ENCODE measurements around the gene PMF1.

Gene PMF1

DNA sequence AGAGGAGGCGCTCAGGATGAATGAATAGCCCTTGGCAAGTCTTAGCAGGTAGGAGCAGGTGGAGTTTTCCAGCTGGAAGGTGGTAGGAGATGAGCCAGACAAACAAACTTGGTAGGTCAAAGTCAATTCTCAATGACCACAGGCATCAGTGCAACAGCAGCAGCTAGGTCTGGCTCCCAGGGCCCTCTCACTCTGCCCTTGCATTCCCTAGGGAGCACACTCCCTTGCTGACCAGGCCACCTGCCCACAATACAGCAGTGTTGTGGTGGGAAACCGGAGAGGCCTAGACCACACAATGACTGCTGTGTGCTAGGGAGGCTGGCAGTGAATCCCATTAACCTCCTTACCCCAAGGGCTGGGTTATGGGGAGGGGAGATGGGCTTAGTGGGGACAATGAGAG lies 48.1 kb downstream of the PMF1 start:
- TF ChIP-seq CTCF (IDR thresholded peaks at IDR 0.05; ENCODE audit: low read depth, low read length) = no peak
- no peak for DNase-seq (ENCODE audit: extremely low read depth, low read depth)

DNA sequence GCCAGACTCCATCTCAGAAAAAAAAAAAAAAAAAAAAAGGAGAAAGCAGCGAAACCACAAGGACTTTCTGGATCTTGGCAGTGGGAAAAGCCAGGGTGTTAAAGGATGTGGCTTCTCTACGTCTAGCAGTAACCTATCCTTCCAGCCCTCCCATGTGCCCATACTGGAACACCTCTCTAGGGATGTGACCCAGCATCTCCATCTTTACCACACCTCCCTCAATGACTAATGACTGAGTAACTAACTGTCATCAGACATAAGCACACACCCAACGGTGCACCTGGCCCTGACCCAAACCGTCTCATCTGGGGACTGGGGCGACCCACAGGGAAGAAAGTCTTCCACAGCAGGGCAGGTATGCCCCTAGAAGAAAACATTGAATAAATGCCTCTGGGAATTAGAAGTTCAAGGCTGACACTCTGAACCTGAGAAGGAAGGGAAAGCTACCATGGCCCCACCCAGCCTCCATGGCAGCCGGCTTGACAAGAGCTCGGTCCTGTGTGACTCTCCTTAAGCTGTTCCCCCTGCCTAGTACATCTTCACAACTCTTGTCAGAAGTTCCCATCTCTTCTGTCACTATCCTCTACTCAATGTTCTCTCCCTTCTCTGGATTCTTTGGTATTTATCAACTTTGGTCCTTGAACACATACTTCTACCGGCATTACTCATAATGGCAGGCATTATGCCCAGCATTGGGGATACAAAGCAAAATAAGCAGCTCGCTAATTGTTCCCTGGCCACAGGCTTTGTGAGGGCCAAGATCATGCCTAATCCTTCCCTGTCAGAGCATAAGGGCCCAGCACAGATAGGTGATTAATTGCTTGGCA lies 49.9 kb downstream of the PMF1 start:
- no peak for TF ChIP-seq CTCF (IDR thresholded peaks at IDR 0.05; ENCODE audit: low read depth, low read length)
- DNase-seq (ENCODE audit: extremely low read depth, low read depth) = peak; percentile 57

DNA sequence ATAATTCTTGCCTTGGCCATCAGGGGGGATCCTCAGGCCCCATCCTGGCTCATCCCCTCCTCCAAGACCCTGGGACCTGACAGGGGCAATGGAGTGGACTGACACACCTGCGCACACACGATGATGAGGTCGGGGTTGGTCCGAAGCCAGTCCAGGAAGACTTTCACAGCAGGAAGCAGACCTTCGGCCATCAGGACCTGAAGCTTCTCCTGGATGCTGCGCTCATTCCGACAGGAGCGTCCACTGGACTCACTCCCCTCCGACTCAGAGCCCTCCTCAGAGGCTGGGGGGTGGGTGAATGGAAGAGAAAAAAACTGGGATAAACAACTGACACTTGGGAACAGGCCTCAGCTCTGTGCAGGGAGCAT lies 50.5 kb downstream of the PMF1 start:
- DNase-seq (ENCODE audit: extremely low read depth, low read depth) = no peak
- TF ChIP-seq CTCF (IDR thresholded peaks at IDR 0.05; ENCODE audit: low read depth, low read length) = no peak

DNA sequence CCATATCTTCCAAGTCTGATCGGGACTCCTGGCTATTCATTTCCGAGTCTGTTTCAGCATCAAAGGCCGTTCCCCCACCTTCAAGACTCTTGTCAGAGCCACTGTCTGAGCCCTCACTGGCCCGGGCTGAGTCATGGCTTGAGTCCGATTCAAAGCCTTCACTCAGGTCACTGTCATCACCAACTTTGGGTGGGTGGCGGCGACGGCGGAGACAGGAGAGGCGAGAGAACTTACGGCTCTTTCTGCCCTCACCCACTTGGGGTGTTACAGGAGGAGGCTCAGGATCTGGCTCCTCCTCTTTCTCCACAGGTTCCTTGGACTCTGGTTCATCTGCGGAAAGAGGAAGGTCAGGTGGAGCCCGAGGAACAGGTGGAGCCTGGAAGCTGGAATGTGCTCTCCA lies 53.2 kb downstream of the PMF1 start:
- TF ChIP-seq CTCF (IDR thresholded peaks at IDR 0.05; ENCODE audit: low read depth, low read length) = no peak
- no peak for DNase-seq (ENCODE audit: extremely low read depth, low read depth)

DNA sequence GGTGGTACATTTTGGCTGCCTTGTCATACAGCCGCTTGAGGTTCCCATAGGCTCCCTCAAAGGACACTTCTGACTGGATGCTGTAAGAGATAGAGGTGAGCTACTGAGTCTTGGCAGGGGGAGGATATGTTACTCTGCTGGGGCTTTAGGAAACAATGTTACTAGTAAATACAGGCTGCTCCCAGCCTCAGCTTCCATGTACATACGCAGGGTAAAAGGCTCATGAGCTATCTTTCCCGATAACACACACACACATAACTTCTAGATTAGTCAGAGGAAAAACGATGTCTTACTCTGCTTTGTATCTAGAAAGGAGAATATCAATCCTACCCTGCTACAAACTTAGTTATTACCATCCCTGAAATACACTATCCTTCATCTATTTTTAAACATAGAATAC lies 55.5 kb downstream of the PMF1 start:
- DNase-seq (ENCODE audit: extremely low read depth, low read depth) = no peak

GRCh38 chr1:156270314-156270713 lies 57.5 kb downstream of the PMF1 start:
- no peak for DNase-seq (ENCODE audit: extremely low read depth, low read depth)
- TF ChIP-seq CTCF (IDR thresholded peaks at IDR 0.05; ENCODE audit: low read depth, low read length) = no peak

More for the DNA sequence above, 55.5 kb downstream of the PMF1 start:
- no peak for TF ChIP-seq CTCF (IDR thresholded peaks at IDR 0.05; ENCODE audit: low read depth, low read length)

DNA sequence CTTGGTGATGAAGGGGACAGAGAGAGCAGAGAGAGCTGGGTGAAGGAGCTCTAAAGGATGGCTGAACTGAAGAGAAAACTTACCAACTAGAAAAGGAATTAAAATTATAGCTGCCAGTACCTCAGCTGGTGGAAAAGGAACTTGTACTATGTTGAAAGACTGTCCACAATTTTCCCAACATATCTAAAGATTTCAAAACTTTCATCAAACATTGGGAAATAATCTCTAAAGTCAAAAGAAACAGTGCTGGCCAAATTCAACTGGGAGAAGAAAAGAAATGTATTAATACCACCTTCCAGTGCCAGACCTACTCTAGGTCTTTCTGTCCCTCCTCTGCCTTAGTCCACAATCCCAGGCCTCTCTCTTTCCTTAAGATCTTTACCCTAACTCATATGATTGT lies 63.7 kb downstream of the PMF1 start:
- no peak for TF ChIP-seq CTCF (IDR thresholded peaks at IDR 0.05; ENCODE audit: low read depth, low read length)
- DNase-seq (ENCODE audit: extremely low read depth, low read depth) = no peak

Measured in AG09319 (cell line).